GM21723 (cell line): ENCODE measurements around the gene SORCS1.

ENCODE experiments used
- ATAC-seq: cut with Tn5 transposase; IDR thresholded peaks from one replicate; pipeline ENCODE4 v1.9.1; 2021; ENCODE audit warnings: mild to moderate bottlenecking, moderate library complexity; ENCODE audit not compliant: unreplicated experiment

Gene SORCS1

DNA sequence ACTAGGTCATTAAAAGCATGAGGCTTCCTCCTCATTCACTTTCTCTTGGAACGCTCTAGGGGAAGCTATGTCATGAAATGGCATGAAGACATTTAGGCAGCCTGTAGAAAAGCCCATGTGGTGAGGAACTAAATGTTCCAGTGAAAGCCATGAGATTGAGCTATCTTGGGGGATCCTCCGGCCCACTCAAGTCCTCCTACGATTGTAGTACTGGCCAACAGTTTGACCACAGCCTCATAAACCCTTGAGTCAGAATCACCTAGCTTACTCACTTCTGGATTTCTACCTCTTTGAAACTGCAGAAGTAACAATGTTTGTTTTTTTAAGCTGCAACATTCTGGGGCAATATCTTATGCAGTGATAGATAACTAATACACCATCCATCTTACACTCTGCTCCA, 605.1 kb downstream of the SORCS1 start:
- ATAC-seq, result no peak

DNA sequence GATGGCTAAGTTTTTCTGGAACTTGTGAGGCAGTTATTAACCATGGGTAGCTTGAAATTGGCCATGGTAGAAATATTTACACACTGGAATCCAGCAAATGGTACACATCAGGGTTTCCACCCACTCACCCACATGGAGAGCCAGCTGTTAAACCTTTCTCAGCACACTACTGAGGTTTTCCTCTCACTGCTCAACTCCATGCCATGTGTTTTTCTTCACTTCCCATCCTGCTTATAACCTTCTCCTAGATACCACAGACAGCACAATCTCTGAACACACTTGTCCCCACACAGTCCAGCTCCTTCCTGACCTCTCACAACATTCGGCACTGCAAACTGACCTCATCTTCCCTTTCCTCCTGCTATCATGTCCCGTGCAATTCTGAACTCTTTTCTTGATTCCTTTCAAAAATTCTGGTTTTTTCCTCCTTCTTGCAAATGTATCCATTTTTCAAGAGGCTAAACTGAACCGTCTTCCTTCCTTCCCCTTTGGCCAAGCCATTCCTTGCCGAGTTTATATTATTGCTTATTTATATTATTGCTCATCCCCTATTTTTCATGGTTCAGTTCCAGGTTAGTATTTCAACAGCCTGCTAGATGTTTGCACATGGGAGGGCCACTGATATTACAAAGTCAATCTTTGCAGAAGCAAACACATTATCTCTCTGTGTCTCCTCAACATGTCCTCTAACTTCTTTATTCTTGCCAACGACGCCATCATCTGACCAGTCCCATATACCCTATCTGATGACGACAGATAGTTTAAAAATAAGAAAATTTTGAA, 606.4 kb downstream of the SORCS1 start:
- no peak for ATAC-seq

DNA sequence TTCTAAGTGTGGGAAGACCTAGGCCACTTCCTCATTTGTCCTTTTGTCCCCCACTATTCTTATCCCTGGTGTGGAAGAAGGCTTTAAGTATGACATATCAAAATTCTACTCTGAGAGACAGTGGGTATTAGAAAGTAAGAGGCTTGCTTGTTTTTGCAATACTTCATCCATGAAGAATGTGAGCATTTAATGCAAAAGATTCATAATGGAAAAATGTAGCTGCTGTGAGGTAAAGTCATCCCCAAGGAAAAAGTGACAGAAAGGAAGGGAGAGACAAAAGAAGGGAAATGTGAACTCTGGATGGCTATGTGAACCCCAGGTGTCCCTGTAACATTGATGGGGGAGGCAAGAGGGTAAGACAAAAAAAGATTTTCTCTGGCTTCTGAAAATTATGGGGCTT, 607.5 kb downstream of the SORCS1 start:
- no peak for ATAC-seq

DNA sequence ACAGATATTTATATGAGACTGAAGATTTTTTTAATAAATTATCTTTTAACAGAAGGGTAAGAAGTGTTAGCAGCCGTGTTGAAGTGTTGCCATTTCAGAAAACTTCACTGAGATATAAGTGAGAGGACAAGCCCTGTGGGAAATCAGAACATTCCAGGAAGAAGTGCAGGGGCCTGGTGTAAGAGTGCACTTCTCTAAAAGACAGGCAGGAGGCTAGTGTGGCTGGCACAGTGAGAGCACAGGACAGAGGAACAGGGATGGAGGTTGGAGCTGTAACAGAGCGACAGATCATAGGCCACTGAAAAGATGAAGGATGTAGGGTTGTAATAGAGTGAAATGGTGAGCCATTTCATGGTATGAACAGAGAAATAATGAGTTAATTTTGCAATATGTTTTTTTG, 608.9 kb downstream of the SORCS1 start:
- no peak for ATAC-seq

DNA sequence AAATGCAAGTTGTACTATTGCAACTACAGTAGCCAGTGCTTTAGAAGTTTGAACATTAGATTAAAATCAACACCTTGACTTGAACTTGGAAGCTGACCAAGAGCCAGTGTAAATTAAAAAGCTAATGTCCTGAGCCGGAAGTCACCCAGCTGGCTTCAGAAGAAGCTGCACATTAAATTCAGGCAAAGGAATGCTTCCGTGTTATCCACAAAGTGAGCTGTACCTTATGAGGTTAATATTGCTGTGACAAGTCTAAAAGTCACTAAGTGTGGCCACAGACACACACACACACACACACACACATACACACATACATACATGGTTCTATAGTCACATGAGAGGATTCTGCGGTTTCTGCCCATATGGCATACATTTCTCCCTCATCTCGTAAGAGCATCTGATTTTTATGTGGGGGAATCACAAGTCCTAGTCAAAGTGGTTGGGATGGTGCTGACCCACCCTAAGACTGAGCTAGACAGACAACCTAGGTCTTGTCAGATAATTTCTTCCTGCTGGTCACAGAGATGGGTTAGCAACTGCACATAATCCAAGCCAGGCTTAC, 612.9 kb downstream of the SORCS1 start:
- ATAC-seq, result no peak

DNA sequence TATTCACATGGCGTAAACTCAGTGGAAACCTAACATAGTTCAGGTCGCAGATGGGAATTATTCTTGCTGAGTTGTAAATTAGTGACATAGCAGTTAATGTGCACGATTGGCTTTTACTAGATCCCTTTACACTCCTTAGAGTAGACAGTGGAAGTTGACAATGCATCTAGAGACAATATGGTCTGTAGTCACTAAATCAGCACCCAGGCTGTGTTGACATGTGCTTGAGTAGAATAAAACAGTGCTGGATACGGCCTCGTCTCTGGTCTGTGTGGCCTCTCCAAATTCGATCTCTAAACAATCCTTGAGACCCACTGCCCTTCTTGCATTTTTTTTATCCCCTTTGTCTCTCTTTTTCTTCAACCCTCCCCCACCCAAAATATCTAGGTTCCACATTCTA, 615.7 kb downstream of the SORCS1 start:
- no peak for ATAC-seq

DNA sequence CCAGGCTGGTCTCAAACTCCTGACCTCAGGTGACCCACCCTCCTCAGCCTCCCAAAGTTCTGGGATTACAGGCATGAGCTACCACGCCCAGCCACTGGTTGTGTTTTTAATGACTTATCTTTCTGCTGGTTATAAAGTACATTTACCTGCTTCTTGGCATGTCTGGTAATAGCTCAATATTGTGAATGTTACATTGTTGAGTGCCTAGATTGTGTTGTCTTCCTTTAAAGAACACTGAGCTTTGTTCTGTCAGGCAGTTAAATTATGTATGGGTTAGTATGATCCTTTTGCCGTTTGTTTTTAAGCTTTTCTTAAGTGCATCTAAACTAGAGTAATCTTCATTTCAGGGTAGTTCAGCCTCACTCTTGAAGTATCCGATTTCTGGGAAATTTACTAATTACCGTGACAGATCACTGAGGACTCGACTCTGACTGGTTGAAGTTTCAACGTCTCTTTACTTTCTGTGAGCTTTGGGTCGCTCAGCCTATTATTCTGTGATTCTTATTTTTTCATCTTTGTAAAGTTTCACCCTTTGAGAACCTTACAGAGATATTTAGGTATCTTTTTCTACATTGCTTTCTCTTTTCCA, 617.4 kb downstream of the SORCS1 start:
- ATAC-seq, result no peak

DNA sequence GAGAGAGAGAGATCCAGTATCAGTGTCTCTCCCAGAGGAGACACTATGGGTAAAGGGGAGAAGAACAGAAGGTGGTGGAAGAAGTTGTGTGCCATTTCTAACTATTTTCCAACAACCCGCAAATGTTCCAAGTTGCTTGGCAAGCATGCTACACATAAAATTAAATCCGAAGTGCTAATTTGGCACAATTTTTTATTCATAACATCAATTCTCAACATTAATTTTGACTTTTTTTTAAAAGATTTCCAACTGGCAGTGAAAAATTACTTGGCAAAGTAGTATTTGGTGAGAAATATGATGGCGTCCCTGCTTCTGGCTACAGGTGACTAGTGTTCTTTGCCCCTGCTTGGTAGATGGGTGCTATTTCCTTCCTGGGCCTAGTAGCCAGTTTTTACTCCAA, 622.0 kb downstream of the SORCS1 start:
- ATAC-seq, result no peak

DNA sequence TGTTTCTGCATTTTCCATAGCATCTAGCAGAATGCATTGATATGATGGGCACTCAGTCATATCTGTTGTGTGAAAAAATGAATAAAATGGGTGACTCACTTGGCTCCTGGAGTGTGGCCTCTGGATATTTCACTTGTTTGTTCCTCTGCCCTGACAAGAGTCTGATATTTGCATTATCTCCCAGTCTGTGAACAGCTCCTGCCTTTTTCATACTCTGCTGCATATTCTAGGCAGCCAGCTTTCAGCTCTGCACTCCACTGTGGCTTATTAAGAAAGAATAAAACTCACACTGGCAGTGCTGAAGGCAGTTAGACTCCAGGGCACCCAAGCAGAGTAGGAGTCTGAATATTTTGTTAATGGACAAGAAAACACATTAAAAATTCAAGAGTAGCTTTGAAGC, 623.9 kb downstream of the SORCS1 start:
- ATAC-seq, result no peak

DNA sequence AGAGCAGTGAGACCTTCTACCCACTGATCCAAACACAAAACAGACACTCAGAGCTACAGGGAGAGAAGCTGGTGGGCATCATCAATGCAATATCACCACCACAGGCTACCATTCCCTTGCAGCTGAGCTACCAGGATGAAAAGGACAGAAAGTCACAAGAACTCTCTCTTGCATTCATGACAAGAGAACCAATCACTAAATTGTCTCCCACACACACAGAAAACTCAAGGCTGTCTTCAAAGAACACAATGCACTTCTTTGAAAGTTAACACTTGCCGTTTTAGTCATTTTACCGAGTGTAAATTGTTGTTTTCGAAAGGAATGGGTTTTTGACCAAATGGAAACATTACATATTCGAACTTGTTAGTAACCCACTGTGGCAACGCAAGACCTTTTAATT, 626.6 kb downstream of the SORCS1 start:
- ATAC-seq, result no peak

DNA sequence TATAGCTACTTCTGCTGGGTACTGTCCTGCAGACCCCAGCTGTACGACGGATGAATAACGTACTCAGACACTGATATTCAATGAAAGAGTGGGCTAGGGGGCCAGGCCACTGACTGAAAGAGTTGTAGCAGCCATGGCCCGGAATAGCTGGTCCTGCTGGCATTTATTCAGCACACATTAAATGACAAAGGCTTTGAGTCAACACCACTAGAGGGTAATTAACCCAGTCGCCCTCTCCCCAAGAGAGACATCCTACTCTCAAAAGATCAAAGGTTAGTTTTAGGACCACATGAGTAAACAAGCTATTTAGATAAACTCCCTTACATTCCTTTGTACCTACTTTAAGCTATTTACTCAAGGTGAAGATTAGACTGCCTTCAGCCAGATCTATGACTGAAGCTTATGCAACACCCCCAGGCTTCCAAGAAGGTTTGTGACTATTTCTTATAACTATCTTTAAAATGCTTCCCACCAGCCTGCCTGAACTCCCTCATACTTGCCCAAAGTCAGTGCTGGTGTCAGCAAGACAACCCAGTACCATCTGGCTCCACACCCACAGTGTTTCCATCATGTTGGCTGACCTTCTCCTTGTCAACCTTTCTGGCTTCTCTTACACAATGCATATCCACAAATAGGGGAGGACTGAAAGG, 629.1 kb downstream of the SORCS1 start:
- ATAC-seq, result no peak

DNA sequence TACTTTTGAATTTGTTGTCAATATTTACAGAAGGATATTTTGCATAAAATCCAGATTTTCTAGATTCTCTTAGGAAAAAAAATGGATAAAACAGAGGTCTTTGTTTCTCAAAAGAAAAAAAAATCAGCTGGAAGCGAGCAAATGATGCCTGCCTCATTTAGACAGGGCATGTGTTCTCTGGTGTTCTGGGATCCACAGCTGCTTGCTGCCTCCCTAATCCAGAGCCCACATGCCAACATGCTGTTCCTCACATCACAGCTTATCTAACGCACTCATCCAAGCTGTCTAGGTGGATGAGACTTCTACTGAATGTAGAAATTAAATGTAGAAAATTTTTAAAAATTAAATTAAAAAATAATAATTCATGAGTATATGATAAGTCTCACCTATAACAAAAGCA, 630.1 kb downstream of the SORCS1 start:
- no peak for ATAC-seq

DNA sequence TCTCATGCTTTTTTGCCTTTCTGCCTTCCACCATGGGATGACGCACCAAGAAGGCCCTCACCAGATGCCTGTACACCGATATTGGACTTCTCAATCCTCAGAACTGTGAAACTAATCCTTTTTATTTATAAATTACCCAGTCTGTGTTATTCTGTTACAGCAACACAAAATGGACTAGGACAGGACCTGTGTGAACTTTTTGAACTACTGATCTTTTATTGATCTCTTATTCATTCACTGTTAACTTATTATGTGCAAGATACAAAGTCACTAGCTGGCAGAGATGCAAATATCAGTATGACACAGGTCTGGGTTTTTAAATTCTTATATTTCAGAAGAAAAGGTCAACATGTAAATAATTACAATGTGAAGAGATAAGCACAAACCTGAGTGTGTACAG, 635.8 kb downstream of the SORCS1 start:
- ATAC-seq, result no peak

DNA sequence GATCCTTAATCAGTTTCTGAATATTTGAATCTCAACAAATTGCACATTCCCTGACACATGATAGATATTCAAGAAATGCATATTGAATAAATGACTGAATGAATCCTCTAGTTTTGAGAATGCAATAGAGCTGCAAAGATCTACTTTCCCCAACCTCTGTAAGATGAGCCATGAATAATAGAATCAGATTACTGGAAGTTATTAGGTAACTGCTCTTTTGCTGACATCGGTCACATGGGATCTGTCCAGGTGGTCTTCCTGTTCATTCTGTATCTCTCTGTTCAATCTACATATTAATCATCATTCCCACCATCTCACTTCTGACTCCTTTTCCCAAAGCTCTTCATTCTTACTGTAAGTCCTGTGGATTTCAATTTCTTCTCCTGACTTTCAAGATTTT, 638.7 kb downstream of the SORCS1 start:
- ATAC-seq, result no peak
